ENCODE results near the gene ANO7.

ANO7 gene

DNA sequence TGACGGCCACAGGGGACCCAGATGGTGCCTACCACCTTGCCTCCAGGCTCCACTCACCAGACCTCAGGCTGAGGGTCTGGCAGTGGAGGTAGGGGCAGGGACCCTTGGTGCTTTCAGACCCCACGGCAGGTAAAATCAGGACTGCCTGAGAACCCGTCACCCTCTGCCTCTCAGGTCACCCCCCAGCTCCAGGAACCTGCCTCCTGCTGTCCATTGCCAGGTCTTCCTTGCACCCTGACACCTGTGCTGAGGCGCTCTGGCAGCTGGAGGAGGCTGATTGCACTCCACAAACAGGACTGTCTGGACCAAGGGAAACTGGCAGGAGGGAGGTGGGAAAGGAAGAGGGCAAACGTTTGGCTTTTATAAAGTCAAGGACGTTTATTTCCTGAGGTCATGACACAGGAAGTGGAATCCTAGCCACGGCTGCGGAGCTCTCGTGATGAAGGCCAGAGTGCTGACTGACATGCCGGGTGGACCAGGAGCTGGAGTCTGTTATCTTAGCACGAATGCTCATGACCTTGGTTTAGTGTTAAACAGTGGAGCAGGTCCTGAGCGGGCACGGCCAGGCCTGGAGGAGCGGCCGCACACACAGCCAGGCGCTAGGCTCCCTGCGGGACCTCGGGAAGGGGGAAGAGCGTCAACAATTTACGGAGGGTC, 40.5 kb downstream of the ANO7 start:
- H3K27ac ChIP-seq (ENCODE audit: low read depth, low read length) = no peak overlapping the region
- H3K4me1 ChIP-seq (ENCODE audit: control insufficient read depth, insufficient read depth, low read length) = peaks cover 4% of the 10 kb centered on the region; the same call in 1 of the 2 replicates
- no peaks in the 10 kb centered on the region for H3K9me3 ChIP-seq (ENCODE audit: control insufficient read depth, insufficient read depth, low read depth, low read length)
- no peaks in the 10 kb centered on the region for H3K27me3 ChIP-seq (ENCODE audit: control insufficient read depth, insufficient read depth, low read length)
- H3K4me3 ChIP-seq (ENCODE audit: low read depth, low read length) = no peak overlapping the region
- H3K9ac ChIP-seq (ENCODE audit: low read length) = no peak overlapping the region
- peaks cover 84% of the 10 kb centered on the region for H3K36me3 ChIP-seq (ENCODE audit: control insufficient read depth, insufficient read depth, low read length)

DNA sequence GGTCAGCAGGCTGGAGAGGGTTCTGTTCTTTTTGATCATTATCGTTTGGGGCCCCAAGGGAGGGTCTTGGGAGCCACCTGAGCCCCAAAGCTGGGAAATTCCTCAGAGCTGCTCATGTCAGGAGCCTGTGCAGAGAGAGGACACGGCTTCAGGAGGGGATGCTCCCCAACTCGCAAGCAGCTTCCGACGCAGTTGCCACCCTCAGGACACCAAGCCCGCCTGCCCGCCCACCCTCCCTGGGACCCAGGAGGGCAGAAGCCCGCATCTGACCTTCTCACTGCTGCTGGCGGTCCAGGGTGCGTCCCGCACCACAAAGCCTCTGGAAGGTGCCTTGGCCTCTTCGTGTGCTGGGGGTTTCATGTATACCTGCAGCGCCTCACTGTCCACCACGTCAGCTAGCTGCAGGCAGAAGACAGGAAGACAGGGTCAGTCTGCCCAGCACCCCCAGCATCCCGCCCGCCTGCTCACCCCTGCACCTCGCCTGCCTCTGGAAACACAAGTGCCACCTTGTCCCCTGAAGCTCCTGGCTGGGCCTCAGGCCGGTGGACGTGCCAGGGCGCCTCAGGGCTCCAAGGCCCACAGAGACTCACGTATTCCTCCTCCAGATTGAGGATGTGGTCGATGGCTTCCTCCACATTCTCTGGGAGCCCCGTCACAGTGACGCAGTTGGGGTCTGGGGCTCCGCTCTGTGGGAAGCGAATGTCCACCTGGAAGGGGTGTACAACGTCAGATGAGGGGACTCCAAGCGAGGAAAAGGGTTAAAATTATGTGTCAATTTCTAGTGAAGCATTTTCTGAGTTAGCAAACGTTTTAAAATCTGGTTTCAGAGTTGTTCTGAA, 41.3 kb downstream of the ANO7 start:
- no peaks in the 10 kb centered on the region for H3K9me3 ChIP-seq (ENCODE audit: control insufficient read depth, insufficient read depth, low read depth, low read length)
- no peak overlapping the region for H3K4me3 ChIP-seq (ENCODE audit: low read depth, low read length)
- H3K27me3 ChIP-seq (ENCODE audit: control insufficient read depth, insufficient read depth, low read length) = no peaks in the 10 kb centered on the region
- H3K4me1 ChIP-seq (ENCODE audit: control insufficient read depth, insufficient read depth, low read length) = no peaks in the 10 kb centered on the region
- H3K36me3 ChIP-seq (ENCODE audit: control insufficient read depth, insufficient read depth, low read length) = peaks cover 92% of the 10 kb centered on the region
- no peak overlapping the region for H3K27ac ChIP-seq (ENCODE audit: low read depth, low read length)
- H3K9ac ChIP-seq (ENCODE audit: low read length) = no peak overlapping the region

DNA sequence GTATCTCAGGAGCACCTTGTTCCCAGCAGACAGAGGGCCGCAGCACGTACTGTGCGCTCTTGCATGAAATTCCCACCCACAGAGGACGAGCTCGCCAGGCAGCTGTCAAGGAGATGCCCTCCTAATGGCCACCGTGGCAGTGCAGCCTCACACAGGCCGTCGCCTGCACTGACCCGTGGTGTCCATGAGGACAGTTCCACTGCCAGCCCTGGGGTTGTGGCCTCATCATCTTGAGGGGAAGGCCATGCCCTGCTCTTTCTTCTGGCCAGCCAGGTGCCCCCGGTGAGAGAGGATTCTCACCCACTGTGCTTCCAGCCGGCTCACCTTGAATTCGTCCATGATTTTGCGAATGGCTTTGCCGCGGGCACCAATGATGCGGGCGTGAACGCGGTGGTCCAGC, 42.0 kb downstream of the ANO7 start:
- Histone ChIP-seq H3K4me3 (ENCODE audit: low read depth, low read length) (no peak overlapping the region), H3K27ac (ENCODE audit: low read depth, low read length) (no peak overlapping the region), H3K36me3 (ENCODE audit: control insufficient read depth, insufficient read depth, low read length) (peaks cover 94% of the 10 kb centered on the region)

DNA sequence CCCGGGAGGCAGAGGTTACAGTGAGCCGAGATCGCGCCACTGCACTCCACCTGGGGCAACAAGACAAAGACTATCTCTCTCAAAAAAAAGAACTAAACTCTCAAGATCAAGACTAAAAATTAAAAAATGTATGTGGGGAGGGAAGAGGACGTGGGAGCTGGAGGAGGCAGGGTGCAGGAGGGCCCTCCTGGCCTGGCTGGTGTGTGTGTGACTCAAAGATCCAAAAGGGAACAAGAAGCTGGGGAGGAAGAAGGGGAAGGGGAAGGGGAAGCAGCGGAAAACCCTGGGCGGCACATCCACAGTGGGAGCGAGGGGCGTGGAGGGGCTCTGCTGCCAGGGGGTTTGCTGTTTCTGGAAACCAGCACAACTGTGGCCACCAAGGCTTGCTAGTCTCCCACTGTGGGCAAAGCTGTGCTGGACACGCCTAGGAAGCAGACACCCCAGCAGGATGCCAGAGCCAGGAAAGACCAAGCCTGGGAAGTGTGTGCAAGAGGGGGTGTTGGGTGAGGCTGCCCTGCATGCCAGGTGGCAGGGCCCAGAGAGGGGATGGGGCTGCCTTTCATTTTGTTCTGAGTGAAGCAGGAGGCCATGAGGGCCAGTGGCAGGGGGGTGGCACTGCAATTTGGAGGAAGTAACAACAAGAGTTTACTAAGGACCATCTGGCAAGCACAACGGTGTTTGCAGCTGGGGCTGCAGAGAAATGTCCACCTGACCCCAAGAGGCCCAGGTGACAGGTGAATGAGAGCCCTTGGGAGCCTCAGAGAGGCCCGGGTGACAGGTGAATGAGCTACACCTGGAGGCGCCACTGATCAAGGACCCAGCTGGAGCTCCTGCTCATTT, 44.5 kb downstream of the ANO7 start:
- no peak overlapping the region for H3K27ac ChIP-seq (ENCODE audit: low read depth, low read length)

More for the DNA sequence above, 42.0 kb downstream of the ANO7 start:
- Histone ChIP-seq H3K27me3 (ENCODE audit: control insufficient read depth, insufficient read depth, low read length) (no peaks in the 10 kb centered on the region), H3K9me3 (ENCODE audit: control insufficient read depth, insufficient read depth, low read depth, low read length) (no peaks in the 10 kb centered on the region), H3K9ac (ENCODE audit: low read length) (no peak overlapping the region), H3K4me1 (ENCODE audit: control insufficient read depth, insufficient read depth, low read length) (no peaks in the 10 kb centered on the region)

DNA sequence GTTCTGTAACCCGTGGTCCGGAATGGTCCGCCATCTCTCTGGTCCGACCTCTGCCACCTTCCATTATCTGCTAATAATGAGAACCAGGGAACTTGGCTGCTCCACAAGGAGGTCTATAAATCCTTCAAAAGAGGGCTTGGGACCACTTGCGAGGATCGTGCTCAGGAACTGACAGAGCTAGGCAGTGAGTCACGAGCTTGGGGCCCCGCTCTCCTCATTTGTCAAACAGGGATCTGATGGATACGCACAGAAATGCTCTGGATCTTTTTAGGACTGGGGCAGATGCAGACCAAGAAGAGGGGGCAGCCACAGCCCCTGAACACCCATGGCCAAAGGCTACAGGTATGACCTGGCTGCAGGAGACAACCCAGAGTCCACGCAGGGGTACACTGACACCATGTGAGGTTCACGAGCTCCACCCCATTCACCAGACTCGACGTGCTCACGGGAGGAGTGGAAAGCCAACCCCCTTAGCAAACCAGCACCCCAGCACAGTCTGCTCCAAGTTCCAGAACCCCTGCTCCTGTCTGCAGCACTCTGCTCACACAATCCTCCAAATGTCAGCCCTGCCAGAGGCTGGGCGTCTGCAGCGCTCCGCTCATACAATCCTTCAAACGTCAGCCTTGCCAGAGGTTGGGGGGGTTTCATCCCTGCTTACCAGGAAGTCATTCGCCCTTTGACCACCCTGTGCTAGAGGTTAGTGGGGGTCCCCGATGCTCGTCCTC, 45.8 kb downstream of the ANO7 start:
- no peak overlapping the region for H3K4me3 ChIP-seq (ENCODE audit: low read depth, low read length)
- peaks cover 97% of the 10 kb centered on the region for H3K36me3 ChIP-seq (ENCODE audit: control insufficient read depth, insufficient read depth, low read length)
- no peaks in the 10 kb centered on the region for H3K9me3 ChIP-seq (ENCODE audit: control insufficient read depth, insufficient read depth, low read depth, low read length)
- H3K27ac ChIP-seq (ENCODE audit: low read depth, low read length) = no peak overlapping the region
- H3K4me1 ChIP-seq (ENCODE audit: control insufficient read depth, insufficient read depth, low read length) = no peaks in the 10 kb centered on the region; the same call in 1 of the 2 replicates
- no peak overlapping the region for H3K9ac ChIP-seq (ENCODE audit: low read length)
- H3K27me3 ChIP-seq (ENCODE audit: control insufficient read depth, insufficient read depth, low read length) = no peaks in the 10 kb centered on the region

More for the DNA sequence above, 44.5 kb downstream of the ANO7 start:
- no peaks in the 10 kb centered on the region for H3K9me3 ChIP-seq (ENCODE audit: control insufficient read depth, insufficient read depth, low read depth, low read length)
- no peak overlapping the region for H3K4me3 ChIP-seq (ENCODE audit: low read depth, low read length)
- no peaks in the 10 kb centered on the region; the same call in 1 of the 2 replicates for H3K4me1 ChIP-seq (ENCODE audit: control insufficient read depth, insufficient read depth, low read length)
- H3K27me3 ChIP-seq (ENCODE audit: control insufficient read depth, insufficient read depth, low read length) = no peaks in the 10 kb centered on the region
- H3K36me3 ChIP-seq (ENCODE audit: control insufficient read depth, insufficient read depth, low read length) = peaks cover 97% of the 10 kb centered on the region
- H3K9ac ChIP-seq (ENCODE audit: low read length) = no peak overlapping the region

DNA sequence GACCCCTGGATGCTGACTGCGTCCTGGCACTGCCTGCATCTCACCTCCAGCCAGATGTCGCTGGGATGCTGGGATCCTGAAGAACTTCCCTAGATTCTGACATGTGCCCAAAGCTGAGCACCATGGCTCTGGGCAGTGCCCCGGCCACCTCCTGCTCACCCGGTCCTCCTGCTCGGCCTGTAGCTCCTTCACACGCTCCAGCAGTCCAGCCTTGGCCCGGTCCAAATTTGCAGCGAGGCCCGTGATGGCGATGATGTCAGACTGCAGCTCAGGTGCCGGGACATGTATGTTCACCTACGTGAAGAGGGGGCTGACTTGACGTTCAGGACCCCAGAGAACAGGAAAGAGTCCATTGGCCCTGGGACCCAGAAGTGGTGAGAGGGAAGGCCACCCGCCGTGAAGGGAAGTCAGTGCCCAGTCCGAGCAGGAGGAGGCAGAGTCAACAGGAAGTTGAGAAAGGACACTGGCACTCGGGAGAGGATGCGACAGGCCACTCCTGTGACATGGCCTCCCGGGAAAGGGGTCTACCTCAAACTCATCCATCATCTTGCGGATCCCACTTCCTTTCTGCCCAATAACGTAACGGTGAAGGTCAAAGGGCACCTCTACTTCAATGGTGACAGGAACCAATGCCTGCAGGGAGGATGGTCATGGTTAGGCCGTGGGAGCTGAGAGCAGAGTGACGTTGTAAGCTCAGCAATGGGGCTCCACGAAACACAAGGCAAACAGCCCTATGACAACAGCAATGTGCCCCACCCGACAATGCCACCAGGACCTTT, 46.7 kb downstream of the ANO7 start:
- no peak overlapping the region for H3K4me3 ChIP-seq (ENCODE audit: low read depth, low read length)
- H3K27me3 ChIP-seq (ENCODE audit: control insufficient read depth, insufficient read depth, low read length) = no peaks in the 10 kb centered on the region
- H3K27ac ChIP-seq (ENCODE audit: low read depth, low read length) = no peak overlapping the region
- H3K36me3 ChIP-seq (ENCODE audit: control insufficient read depth, insufficient read depth, low read length) = peaks cover 97% of the 10 kb centered on the region
- H3K4me1 ChIP-seq (ENCODE audit: control insufficient read depth, insufficient read depth, low read length) = no peaks in the 10 kb centered on the region; the same call in 1 of the 2 replicates
- H3K9ac ChIP-seq (ENCODE audit: low read length) = no peak overlapping the region
- H3K9me3 ChIP-seq (ENCODE audit: control insufficient read depth, insufficient read depth, low read depth, low read length) = no peaks in the 10 kb centered on the region

DNA sequence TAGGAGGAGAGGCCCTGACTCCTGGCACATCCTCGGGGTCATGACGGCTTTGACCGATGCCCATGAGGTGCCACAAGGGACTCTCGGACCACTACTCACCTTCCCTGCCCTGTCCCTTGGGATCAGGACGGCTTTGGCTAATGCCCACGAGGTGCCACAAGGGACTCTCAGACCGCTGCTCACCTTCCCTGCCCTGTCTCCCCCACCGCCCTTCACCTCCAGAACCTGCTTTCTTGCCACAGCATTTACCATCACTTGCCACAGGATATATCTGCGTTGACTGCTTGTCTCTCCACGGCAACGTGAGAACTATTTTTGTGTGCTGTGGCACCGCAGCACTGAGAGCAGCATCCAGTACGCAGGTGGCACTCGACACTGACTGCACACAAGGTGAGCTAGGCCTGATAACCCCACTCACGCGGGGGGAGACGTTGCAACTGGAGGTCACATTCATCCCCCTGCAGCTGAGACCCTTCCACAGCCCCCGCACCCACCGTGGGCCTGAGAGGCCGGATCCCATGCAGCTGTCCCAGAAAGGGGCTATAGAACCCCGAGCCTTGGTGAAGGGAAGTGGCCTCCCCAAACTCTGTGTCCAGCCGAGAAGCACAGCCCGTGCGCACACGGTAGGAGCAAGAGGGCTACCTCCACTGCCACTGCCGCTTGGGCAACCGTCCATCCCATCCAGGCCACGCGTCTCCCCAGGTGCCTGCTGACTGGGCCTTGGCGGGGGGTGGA, 47.5 kb downstream of the ANO7 start:
- H3K27ac ChIP-seq (ENCODE audit: low read depth, low read length) = no peak overlapping the region
- H3K36me3 ChIP-seq (ENCODE audit: control insufficient read depth, insufficient read depth, low read length) = peaks cover 97% of the 10 kb centered on the region
- H3K9me3 ChIP-seq (ENCODE audit: control insufficient read depth, insufficient read depth, low read depth, low read length) = no peaks in the 10 kb centered on the region
- H3K27me3 ChIP-seq (ENCODE audit: control insufficient read depth, insufficient read depth, low read length) = no peaks in the 10 kb centered on the region
- H3K4me3 ChIP-seq (ENCODE audit: low read depth, low read length) = no peak overlapping the region
- no peak overlapping the region for H3K9ac ChIP-seq (ENCODE audit: low read length)
- H3K4me1 ChIP-seq (ENCODE audit: control insufficient read depth, insufficient read depth, low read length) = no peaks in the 10 kb centered on the region; the same call in 1 of the 2 replicates

DNA sequence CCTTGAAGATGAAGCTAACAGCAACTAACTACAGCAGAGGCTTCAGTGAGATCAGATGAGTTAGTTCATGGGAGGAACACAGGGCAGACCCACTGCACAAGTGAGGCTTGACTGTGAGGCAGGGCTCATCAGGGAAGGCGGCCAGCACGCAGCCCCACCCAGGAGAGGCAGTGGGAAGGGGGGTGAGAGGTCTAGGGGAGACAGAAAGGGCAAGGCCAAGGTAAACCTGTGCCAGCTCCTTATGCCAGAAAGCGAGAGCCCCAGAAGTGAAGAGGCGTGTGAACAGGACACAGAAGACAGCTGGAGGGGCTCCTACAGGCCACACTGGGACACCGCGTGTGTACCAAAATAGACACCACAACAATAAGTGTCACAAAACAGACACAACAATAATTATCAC, 48.6 kb downstream of the ANO7 start:
- Histone ChIP-seq H3K27me3 (ENCODE audit: control insufficient read depth, insufficient read depth, low read length) (no peaks in the 10 kb centered on the region), H3K36me3 (ENCODE audit: control insufficient read depth, insufficient read depth, low read length) (peaks cover 97% of the 10 kb centered on the region), H3K4me3 (ENCODE audit: low read depth, low read length) (no peak overlapping the region), H3K4me1 (ENCODE audit: control insufficient read depth, insufficient read depth, low read length) (no peaks in the 10 kb centered on the region; the same call in 1 of the 2 replicates), H3K9me3 (ENCODE audit: control insufficient read depth, insufficient read depth, low read depth, low read length) (no peaks in the 10 kb centered on the region), H3K9ac (ENCODE audit: low read length) (no peak overlapping the region), H3K27ac (ENCODE audit: low read depth, low read length) (no peak overlapping the region)

DNA sequence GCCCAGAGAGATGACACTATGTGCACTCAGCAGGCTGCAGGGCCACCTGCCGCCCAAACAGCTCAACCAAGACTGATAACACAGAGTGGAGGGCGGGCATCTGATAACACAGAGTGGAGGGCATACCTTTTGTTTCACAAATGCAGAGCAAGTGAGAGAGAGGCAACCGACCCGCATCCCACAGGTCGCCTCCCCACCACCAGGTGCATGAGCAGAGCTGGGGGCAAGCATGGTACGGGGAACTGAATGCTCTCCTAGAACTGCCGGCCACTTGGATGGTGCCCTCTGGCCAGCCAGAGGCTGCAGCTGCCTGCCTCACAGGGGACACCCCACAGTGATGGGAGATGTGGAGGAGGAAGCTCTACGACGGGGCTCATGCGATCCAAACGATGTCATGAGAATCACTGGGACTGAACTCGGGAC, 49.5 kb downstream of the ANO7 start:
- Histone ChIP-seq H3K36me3 (ENCODE audit: control insufficient read depth, insufficient read depth, low read length) (peaks cover 98% of the 10 kb centered on the region), H3K27ac (ENCODE audit: low read depth, low read length) (no peak overlapping the region), H3K27me3 (ENCODE audit: control insufficient read depth, insufficient read depth, low read length) (no peaks in the 10 kb centered on the region), H3K9ac (ENCODE audit: low read length) (no peak overlapping the region), H3K9me3 (ENCODE audit: control insufficient read depth, insufficient read depth, low read depth, low read length) (no peaks in the 10 kb centered on the region), H3K4me3 (ENCODE audit: low read depth, low read length) (no peak overlapping the region), H3K4me1 (ENCODE audit: control insufficient read depth, insufficient read depth, low read length) (no peaks in the 10 kb centered on the region; the same call in 1 of the 2 replicates)

All from HUES6 (cell line).